Skin epidermis (tissue), 12 donors: ENCODE data around the gene KIF3B.
"Not testable (repeated sequence)": the region's sequence is repeated elsewhere in the genome, so short reads cannot be mapped to it uniquely, and the experiment has no call there.

Experiments
- H3K27ac ChIP-seq, 21 experiments: fragments of 200-600 bp; sonication (generic) in 11 of 21; one replicate each; pipeline ENCODE4 v1.5.0; 2020; ENCODE audit warnings: mild to moderate bottlenecking in 3 of 21, inconsistent platforms in 2 of 21, moderate library complexity in 2 of 21
- H3K4me3 ChIP-seq, 7 experiments: fragments of 200-600 bp; sonication (generic) in 2 of 7; one replicate each; pipeline ENCODE4 v1.5.0; 2020; ENCODE audit warnings: inconsistent platforms in 2 of 7, mild to moderate bottlenecking in 2 of 7, moderate library complexity in 1 of 7

Gene KIF3B

GRCh38 chr20:32289661-32290431, 12.4 kb downstream of the KIF3B start:
- H3K27ac ChIP-seq = no peak overlapping the region
- no peak overlapping the region for H3K4me3 ChIP-seq

DNA sequence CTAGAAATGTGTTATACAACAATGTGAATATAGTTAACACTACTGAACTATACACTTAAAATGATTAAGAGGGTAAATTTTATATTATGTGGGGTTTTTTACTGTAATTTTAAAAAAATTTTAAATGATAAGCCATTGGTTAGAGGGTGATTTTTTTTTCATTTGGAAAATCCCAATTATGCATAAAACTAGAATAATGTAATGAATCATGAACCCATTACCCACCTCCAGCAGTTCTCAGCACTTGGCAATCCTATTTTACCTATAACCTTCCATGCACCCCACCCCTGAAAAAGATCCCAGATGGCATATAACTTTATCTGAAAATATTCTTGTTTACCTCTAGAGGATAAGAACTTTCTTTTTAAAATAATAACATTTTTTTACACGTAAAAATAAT, 13.7 kb downstream of the KIF3B start:
- Histone ChIP-seq H3K4me3 (no peak overlapping the region), H3K27ac (no peak overlapping the region)

DNA sequence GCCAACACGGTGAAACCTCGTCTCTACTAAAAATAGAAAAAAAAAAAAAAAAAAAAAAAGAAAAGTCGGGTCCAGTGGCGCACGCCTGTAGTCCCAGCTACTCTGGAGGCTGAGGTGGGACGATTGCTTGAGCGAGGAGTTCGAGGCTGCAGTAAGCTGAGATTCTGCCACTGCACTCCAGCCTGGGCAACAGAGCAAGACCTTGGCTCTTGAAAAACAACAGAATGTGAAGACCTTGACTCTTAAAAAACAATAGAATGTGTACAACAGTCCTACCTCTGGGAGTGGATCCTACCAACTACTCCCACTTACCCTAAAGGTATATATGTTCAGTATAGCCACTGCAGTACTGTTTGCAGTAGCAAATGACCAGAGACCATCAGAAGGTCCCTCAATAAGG, 15.1 kb downstream of the KIF3B start:
- Histone ChIP-seq H3K4me3 (no peak overlapping the region), H3K27ac (no peak overlapping the region)

- Histone ChIP-seq H3K4me3 (no peak overlapping the region), H3K27ac (no peak overlapping the region)
Observed at GRCh38 chr20:32294071-32294470, 16.6 kb downstream of the KIF3B start.

GRCh38 chr20:32296412-32296811, 19.0 kb downstream of the KIF3B start:
- no peak overlapping the region for H3K4me3 ChIP-seq

DNA sequence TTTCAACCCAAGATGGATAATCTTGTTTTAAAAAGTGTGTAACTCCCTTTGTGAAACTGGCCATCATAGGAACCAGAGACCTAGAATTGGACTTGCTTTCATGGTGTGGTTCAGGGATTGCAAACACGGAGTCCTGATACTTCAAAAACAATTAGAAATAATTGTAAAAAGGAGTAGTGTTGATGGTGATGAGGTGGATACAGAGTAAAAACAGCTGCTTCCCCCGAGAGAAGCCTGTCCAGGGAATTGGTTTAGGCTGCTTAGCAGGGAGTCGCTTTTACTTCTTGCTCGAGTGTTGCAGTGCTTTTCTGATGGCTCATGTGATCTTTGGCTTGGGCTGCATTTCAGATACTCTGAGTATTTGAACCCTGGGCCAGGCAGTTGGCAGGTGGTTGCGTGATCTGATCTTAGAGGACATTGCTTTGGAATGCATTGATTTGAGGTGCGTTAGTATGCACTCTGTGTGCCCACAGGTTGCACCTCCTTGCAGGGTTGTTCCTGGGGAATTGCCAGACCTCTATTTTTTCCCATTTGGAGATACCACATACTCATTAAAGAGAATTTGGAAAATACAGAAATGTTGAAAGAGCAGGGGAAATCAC, 19.5 kb downstream of the KIF3B start:
- Histone ChIP-seq H3K4me3 (no peak overlapping the region), H3K27ac (no peak overlapping the region)

More at GRCh38 chr20:32296412-32296811, 19.0 kb downstream of the KIF3B start:
- H3K27ac ChIP-seq = no peak overlapping the region

GRCh38 chr20:32297439-32297838, 20.0 kb downstream of the KIF3B start:
- no peak overlapping the region for H3K4me3 ChIP-seq
- H3K27ac ChIP-seq = no peak overlapping the region

DNA sequence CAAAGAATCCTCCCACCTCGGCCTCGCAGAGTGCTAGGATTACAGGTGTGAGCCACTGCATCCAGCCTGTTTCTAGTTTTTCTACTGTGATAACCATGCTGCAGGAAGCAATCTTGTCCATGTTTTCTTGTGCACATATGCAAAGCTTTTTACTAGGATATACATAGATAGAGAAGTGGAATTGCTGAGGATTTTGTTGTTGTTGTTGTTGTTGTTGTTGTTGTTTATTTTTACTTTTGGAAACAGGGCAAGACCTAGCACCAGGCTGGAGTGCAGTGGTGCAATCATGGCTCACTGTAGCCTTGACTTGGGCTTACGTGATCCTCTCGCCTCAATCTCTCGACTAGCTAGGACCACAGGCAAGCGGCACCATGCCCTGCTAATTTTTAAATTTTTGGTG, 23.2 kb downstream of the KIF3B start:
- Histone ChIP-seq H3K4me3 (no peak overlapping the region), H3K27ac (no peak overlapping the region)

GRCh38 chr20:32301719-32302506, 24.5 kb downstream of the KIF3B start:
- no peak overlapping the region for H3K27ac ChIP-seq
- no peak overlapping the region for H3K4me3 ChIP-seq

DNA sequence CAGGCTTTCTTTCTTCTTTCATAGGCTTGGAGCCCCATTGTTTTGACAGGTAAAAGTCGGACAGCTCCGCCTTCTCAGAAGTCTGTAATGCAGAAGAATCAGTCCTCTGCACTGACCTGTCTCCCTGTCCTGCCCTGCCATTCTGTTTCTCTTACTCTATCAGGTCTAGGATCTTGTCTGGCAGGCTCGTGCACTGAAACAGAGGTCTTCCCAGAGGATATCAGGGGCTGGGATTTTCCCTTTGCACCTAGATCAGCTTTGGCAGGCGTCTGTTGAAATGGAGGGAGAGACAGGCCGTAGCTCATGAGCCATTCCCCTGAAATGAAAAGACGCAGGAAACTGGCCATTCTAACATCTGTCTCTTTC, 25.0 kb downstream of the KIF3B start:
- no peak overlapping the region for H3K4me3 ChIP-seq
- no peak overlapping the region for H3K27ac ChIP-seq

GRCh38 chr20:32304131-32304746, 26.8 kb downstream of the KIF3B start:
- no peak overlapping the region for H3K27ac ChIP-seq
- no peak overlapping the region for H3K4me3 ChIP-seq

DNA sequence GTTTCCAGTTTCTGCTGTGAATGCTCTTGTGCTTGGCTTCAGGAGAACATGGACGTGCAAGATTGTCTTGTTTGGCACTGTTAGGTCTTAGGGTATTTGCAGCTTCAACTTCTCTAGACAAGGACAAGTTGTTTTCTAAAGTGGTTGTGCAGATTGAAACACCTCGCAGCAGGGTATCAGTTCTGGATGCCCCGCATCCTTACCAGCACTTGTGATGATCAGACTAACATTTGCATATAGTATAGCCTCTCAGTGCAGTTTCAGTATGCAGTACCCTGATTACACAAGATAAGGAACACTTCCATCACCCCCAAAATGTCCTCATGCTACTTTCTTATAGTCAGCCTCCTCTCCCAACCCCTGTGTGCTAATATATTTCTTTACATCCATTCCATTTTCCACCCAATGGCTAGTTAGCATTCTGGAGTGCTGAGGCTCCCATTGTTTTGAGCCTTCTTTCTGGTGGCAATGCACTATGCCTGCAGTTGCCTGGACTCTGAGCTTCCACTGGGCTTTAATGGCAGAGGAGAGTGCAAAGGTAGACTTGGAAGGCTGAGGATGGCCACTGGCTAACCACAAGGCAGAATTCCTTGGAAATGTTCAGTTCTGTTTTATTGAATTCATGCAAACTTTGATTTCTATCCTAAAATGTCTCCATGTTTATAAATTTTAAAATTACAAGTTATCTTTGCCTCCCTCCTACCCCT, 35.4 kb downstream of the KIF3B start:
- Histone ChIP-seq H3K4me3 (no peak overlapping the region), H3K27ac (no peak overlapping the region)

DNA sequence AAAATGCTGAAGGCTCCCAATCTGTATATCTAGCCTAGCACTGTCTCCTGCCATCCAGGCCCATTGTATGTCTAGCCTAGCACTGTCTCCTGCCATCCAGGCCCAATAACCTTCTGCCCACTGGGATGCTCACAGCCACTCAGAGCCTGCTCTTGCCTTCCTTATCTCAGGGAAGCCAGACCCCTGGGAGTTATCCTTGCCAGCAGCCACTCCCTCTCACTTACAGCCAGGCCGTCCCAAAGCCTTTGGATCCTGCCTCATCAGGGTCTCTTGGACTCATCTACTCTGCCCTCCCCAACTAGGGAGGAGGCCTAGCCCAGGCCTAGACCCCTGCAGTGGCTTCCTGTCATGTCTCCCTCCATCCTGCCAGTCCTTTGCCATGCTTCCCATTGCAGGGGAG, 37.3 kb downstream of the KIF3B start:
- Histone ChIP-seq H3K27ac (no peak overlapping the region), H3K4me3 (no peak overlapping the region)

DNA sequence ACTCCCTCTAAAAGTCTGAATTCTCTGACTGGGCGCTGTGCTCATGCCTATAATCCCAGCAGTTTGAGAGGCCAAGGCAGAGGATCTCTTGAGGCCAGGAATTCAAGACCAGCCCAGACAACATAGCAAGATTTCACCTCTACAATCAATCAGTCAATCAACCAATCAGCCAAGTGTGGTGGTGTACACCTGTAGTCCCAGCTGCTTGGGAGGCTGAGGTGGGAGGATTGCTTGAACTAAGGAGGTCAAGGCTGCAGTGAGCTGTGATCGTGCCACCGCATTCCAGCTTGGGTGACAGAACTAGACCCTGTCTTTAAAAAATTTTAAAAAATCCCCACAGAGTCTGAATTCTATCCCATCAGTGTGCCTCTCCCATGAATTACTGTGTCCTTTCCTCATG, 37.9 kb downstream of the KIF3B start:
- H3K4me3 ChIP-seq = no peak overlapping the region
- H3K27ac ChIP-seq = no peak overlapping the region

- Histone ChIP-seq H3K4me3 (no peak overlapping the region), H3K27ac (no peak overlapping the region)
Observed at GRCh38 chr20:32315891-32316290, 38.4 kb downstream of the KIF3B start.

DNA sequence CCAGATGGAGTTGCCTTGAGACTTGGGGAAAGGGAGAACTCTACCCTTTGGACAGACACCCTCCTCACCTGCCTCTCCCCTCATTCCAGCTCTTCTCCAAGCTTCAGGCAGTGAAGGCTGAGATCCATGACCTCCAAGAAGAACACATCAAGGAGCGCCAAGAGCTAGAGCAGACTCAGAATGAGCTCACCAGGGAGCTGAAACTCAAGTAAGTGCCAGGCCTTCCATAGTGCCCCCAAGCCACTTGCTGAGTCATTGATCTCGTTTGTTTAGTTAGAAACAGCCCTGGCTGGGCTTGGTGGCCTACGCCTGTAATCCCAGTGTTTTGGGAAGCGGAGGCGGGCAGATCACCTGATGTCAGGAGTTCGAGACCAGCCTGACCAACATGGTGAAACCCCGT, 39.2 kb downstream of the KIF3B start:
- Histone ChIP-seq H3K27ac (no peak overlapping the region), H3K4me3 (no peak overlapping the region)

GRCh38 chr20:32319100-32319499, 41.6 kb downstream of the KIF3B start:
- Histone ChIP-seq H3K27ac (no peak overlapping the region), H3K4me3 (no peak overlapping the region)

DNA sequence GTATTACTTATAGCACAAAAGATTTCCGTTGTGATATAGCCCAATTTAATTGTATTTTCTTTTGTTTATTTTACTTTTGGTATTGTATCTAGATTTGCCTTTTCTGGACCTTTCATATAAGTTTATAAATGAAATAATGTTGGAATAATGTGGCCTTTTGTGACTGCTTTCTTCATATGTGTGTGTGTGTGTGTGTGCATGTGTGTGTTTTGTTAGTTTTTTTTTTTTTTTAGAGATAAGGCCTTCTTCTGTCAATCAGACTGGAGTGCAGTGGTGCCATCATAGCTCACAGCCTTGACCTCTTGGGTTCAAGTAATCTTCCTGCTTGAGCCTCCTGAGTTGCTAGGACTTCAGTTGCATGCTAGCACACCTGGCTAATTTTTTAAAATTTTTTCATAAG, 42.9 kb downstream of the KIF3B start:
- Histone ChIP-seq H3K4me3 (no peak overlapping the region), H3K27ac (no peak overlapping the region)

- no peak overlapping the region for H3K4me3 ChIP-seq
- H3K27ac ChIP-seq = no peak overlapping the region
Observed at GRCh38 chr20:32321390-32321789, 43.9 kb downstream of the KIF3B start.

DNA sequence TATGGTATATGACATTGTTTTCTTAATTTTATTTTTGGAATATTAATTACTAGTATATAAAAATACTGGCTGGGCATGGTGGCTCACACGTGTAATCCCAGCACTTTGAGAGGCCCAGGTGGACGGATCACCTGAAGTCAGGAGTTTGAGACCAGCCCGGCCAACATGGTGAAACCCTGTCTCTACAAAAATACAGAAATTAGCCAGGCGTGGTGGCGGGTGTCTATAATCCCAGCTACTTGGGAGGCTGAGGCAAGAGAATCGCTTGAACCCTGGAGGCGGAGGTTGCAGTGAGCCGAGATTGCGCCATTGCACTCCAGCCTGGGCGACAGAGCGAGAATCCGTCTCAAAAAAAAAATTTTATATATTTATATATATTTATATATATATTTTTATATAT, 44.8 kb downstream of the KIF3B start:
- H3K27ac ChIP-seq, H3K4me3 ChIP-seq: not testable (repeated sequence)
